GM19328 (cell line): ENCODE data around the gene ARMC12.

Source experiments
- ATAC-seq: cut with Tn5 transposase; IDR thresholded peaks from one replicate; pipeline ENCODE4 v1.9.1; 2021; ENCODE audit warnings: mild to moderate bottlenecking, moderate library complexity; ENCODE audit not compliant: unreplicated experiment

ARMC12 gene

DNA sequence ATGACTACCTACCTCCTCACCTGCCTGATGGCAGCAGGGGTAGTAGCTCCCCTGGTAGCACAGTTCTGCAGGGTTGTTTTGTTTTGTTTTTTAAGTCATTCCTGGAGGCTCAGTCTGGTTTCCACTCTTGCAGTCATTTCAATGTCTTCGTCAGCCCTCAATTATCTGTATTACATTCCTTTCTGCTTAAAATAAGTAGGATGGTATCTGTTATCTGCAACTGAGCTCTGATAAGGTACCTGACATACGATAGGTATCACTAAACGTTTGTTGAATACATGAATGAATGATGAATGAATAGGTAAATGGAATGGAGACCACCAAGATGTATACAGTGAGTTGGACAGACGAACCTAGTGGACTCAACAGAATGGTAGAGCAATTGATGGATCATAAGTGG, 32.4 kb downstream of the ARMC12 start:
- ATAC-seq = no peak

DNA sequence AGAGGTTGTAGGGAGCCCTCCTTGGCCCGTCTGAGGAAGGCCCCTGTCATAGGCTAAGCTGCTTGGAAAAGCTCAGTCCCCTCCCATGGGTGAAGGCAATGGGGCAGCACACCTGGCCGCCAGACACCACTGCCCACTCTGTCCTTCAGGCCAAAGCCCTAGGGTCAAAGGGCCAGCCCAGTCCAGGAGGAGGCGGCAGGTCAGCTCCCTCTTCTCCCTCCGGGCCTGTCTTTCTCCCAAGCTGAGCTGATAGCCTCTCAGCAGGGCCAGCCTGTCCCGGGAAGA, 34.5 kb downstream of the ARMC12 start:
- no peak for ATAC-seq

DNA sequence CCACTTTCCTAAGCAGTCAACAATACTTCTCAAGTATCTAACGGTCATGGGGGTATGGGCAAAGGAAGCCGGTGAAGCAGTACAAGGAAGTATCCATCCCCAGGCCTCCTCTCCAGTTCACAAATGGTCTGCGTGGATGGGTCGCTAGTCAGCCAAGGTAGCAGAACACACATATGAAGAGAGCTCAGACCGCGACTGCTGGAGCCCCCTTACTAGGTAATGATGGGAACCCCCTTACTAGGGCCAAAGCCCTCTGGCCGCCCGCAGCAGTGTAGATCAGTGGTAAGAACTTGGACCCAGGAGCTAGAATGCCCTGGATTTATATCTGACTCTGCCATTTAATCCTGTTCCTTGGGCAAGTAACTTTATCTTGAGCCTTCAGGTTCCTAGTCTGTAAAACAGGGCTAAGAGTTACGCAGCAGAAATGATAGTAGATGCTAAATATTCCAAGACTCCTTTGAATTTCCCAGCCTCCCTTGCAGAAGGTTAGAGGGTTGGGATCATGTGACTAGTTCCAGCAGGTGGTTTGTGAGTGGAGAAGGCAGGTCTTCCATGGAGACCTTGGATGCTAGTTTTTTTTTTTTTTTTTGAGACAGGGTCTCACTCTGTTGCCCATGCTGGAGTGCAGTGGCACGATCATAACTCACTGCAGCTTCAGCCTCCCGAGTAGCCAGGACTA, 37.4 kb downstream of the ARMC12 start:
- ATAC-seq = no peak

DNA sequence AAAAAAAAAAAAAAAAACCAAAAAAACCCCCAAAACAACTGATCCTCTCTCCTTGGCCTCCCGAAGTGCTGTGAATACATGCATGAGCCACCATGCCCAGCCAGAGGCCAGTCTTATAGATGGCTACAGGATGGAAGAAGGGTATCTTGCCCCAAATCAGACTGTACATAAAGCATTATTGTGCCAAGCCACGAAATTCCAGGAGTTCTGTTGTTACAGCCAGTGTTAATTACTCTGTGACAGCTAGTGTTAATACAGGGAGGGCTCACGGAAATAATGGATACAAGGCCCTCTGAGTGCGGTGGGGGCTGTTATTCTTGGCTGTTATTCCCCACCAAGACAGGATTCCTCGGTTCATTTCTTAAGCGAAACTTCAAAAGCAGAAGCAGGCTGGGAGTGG, 38.2 kb downstream of the ARMC12 start:
- no peak for ATAC-seq

DNA sequence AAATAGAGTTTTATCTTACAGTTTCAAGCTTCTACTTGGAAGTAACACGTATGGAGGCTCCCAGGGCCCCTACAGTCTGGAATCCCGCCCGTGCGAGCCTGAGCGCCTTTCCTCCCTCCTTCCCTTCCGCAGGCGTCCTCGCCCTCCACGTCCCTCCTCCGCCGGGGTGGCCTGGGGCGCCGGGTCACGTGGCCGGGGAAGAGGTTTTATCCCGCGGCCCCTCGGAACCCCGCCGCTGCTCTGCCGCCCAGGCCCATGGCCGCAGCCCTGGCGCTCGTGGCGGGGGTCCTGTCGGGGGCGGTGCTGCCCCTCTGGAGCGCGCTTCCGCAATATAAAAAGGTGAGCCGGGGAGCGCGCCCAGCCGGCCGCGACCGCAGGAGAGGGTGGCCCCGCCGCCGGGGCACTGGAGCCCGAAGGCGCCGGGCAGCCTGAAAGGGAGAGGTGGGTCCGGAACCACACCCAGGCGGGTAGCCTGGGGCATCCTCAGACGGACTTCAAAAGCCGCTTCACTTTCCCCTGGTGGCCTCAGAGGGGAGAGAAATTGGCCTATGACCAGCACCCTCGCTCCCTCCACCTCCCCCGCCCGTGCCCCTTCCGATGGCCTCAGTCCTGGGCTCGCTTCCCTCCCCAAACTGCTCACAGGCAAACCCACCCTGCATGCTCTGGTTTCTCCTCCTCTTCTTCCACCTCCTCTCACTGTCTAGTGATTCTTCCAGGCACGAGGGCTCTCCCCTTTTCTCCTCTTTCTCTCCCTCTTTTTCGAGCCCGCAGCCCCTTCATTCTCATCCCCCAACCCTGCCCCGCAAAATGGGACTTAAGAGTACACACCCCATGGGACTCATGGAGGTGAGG, 39.8 kb downstream of the ARMC12 start, which contains the start of gene CLPSL2:
Gene CLPSL2, plus strand, starts transcription at position 235 of the 852 bp plus-strand sequence. Its CDS starts 21 bp downstream, at position 256.
- no peak for ATAC-seq

GRCh38 chr6:35777356-35778102, 40.7 kb downstream of the ARMC12 start:
- ATAC-seq = no peak

- no peak for ATAC-seq
Measured at GRCh38 chr6:35778437-35778836, 41.6 kb downstream of the ARMC12 start.

GRCh38 chr6:35780719-35781118, 43.9 kb downstream of the ARMC12 start, which contains the start of gene CLPSL1:
TSS of gene CLPSL1 (plus strand) at chr6:35781019. CDS start at chr6:35781111, 92 bp downstream.
- ATAC-seq = no peak

DNA sequence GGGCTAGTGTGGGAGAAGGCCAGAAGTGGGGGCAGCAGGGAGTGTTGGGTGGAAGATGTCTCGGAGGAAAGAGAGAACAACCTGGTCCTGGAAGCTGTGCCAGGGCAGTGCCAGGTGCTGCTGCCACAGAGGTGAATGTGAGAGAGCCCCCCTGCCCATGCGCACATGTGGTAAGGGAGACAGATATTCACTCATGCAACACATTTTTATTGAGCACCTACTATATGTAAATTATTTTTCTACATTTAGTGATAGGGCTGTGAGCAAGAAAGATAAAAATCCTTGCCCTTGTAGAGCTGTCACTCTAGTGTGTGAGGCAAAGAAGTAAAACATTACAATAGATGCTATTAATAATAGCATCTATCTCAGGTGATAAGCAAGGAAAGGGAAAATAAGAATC, 44.5 kb downstream of the ARMC12 start:
- ATAC-seq = no peak

GRCh38 chr6:35782424-35782823, 45.6 kb downstream of the ARMC12 start:
- ATAC-seq = no peak

DNA sequence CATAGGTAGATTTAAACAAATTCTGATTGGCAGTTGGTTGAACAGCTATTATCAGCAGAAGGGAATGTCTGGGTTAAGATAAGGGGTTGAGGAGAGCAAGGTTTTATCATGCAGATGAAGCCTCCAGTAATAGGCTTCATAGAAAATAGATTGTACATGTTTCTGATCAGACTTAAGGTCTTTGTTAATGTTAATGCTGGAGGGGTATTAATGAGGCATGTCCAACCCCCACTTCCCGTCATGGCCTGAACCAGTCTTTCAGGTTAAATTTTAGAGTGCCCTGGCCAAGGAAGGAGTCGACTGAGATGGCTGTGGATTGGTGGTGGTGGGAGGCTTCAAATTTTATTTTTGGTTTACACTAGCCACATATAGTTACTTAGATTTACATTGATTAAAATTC, 47.4 kb downstream of the ARMC12 start:
- no peak for ATAC-seq

DNA sequence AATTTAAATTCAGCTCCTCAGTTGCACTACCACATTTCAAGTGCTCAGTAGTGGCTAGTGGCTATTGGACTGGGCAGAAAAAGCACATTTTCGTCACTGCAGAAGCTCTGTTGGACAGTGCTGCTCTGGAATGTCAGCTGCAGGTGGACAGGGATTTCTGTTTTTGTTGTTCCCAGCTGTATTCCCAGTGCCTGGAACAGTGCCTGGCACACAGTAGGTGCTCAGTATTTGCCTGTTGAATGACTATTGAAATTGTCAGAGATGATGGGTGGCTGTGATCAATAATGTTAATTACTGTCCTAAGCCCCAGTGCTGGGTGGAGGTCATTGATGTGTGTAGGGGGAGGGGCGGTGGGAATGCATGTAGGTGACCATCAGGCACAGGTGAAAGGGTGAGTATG, 49.4 kb downstream of the ARMC12 start:
- no peak for ATAC-seq

DNA sequence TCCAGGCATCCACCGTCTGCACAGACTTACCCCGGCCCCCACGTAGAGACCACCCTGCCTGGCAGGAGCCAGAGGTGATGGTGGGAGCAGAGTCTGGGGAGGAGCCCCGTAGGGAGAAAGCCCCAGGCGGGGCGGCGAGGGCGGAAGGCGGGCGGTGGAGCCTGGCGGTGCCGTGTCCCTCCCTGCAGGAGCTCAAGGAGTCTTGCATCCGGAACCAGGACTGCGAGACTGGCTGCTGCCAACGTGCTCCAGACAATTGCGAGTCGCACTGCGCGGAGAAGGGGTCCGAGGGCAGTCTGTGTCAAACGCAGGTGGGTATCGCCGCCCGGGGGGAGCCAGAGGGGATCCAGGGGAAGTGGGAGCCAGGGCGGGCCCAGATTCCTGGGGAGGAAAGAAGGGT, 50.0 kb downstream of the ARMC12 start:
- ATAC-seq = no peak

GRCh38 chr6:35787266-35788218, 50.7 kb downstream of the ARMC12 start:
- ATAC-seq = no peak

DNA sequence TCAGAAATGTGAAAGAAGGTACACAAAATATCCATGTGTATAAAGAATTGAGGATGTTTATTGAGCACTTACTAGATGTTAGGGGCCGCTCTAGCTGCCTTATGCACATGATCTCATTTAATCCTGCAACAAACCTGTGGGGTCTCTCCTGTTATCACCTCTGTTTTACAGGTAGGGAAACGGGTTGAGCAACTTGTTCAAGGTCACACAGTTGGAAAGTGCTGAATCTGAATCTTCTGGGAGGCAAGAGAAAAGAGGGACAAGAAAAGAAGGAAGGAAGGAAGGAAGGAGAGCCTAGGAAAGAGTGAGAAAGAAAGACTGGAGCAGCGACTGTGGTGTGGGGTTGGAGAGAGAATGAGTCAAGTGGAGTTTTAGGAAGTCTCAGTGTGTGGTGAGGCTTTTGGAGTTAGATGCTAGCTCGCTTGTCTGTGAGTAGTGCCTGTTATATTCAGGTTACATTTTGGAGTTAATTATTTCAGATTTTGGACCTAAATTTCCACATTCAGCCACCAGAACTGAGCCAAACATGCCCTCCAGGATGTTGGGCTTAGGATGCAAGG, 51.7 kb downstream of the ARMC12 start:
- no peak for ATAC-seq

DNA sequence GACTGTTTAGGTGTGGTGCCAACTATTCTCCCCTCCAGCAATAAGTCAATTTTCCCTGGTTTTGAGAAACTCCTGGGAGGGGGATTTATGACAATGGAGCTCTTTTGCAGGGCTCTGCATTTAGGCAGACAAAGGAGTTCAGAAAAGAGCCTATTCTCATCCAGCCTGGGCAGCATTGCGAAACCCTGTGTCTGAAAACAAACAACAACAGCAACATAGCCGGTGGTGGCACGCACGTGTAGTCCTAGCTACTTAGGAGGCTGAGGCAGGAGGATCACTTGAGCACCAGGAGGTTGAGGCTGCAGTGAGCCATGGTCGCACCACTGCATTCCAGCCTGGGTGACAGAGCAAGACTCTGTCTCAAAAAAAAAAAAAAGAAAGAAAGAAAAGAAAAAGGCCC, 53.9 kb downstream of the ARMC12 start:
- no peak for ATAC-seq

DNA sequence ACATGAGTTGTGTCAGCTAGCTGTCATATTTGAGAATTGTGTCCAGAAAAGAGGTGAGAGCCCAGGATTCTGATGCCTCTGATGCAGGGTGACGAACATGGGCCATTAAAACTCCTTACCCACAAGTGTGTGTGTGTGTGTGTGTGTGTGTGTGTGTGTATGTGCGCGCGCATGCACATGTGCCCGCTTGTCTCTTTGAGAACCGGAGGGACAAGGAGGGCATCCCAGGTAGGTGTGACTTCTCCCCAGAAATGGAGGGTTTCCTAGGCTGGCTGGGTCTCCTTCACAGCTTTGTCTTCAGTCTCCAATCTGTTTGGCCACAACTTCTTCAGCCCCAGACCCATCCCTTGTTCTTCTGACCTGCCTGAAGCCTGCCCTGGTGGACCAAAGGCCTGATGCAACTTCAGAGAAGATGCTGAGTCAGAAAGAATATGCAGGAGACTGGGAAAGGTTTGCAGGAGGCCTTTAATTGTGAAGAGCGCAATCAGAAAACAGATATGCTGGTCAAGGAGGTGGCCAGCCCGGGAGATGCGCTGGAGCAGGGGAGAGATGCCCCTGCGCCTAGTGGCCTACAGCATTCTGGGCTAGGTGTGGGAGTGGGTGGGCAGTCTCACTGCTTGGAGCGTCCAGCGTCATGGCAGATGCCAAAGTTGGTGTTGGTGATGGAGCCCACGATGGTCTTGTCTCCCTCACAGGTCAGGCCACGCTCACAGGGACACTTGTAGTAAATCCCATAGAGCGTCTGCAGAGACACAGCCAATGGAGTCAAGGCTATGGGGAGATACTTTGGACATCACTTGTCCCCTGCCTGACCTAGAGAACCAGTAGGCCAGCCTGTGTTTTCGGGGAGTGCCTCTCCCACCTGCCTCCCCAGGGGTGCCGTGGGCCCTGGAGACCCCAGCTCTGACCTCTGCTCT, 58.0 kb downstream of the ARMC12 start:
- no peak for ATAC-seq

GRCh38 chr6:35795453-35796071, 58.7 kb downstream of the ARMC12 start:
- ATAC-seq = no peak

- no peak for ATAC-seq
Measured at GRCh38 chr6:35796236-35796635, 59.4 kb downstream of the ARMC12 start.
